HG03025 (cell line): Measurements from ENCODE around the gene ADARB1.

Source experiments
- ATAC-seq: cut with Tn5 transposase; IDR thresholded peaks from one replicate; pipeline ENCODE4 v1.9.1; 2021; ENCODE audit warnings: mild to moderate bottlenecking, moderate library complexity; ENCODE audit not compliant: unreplicated experiment, low FRiP score

ADARB1 gene

DNA sequence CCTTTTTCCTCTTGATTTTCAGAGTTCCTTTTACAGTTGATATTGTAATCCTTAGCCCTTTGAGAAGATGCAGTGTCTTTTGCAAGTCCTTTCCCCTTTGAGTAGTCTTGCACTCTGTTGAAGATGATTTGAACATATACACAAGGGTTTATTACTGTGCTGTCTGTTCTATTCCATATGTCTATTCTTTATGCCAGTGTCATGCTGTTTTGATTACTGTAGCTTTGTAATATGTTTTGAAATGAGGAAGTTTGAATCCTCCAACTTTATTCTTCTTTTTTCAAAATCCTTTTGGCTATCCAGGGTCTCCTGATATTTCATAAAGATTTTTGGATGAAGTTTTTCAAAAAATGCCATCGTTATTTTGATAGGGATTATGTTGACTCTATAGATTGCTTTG, 112.3 kb downstream of the ADARB1 start:
- no peak for ATAC-seq

DNA sequence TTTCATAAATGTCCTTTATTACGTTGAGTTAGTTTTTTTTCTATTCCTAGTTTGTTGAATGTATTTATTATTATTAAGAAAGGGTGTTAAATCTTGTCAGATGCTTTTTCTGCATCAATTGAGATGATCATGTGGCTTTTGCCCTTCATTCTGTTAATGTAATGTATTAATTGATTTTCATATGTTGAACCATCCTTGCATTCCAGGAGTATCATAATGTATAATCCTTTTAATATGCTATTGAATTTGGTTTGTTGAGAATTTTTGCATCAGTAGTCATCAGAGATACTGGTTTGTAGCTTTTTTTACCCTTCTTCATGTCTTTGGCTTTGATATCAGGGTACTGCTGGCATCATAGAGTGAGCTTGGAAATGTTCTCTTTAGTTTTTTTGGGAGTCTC, 113.3 kb downstream of the ADARB1 start:
- no peak for ATAC-seq

DNA sequence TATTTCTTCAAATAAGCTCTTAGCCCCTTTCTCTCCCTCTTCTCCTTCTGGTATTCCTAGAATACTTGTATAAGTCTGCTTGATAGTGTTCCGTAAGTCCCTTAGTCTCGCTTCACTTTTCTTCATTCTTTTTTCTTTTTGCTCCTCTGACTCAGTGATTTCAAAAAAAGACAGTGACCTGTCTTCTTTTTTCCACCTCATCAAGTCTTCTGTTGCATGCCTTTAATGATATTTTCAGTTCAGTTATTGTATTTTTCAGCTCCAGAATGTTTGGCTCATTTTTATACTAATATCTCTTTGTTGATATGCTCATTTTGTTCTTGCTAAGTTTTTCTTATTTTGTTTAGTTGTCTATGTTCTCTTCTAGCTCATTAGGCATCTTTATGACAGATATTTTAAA, 115.6 kb downstream of the ADARB1 start:
- ATAC-seq, result no peak

DNA sequence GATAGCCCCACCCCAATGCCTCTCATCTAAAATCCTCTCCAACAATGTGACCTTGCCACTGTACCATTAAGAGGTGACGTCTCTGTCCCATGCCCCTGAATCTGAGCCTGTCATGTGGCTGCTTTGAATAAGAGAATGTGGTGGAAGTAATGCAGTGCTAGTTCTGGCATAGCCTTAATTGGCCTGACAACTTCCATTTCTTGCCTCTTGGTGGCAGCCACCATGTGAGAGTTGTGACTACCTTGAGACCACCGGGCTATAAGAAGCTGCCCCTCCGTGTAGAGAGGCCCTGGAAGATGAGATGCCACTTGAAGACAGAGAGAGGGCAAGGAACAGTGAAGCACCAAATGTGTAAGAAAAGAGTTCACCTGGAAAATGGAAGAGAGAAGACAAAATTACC, 118.0 kb downstream of the ADARB1 start:
- no peak for ATAC-seq

DNA sequence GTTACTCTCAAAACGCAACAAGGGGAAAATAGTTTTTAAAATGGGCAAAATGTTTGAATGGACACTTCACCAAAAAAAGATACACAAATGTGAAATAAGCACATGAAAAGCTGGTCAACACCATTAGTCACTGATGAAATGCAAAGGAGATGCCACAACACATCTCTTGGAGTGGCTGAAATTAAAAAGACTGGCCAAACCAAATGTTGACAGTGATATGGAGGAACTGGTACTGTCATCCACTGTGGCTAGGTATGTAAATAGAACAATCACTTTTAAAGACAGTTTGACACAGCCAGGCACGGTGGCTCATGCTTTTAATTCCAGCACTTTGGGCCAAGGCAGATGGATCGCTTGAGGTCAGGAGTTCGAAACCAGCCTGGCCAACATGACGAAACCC, 122.2 kb downstream of the ADARB1 start:
- no peak for ATAC-seq

DNA sequence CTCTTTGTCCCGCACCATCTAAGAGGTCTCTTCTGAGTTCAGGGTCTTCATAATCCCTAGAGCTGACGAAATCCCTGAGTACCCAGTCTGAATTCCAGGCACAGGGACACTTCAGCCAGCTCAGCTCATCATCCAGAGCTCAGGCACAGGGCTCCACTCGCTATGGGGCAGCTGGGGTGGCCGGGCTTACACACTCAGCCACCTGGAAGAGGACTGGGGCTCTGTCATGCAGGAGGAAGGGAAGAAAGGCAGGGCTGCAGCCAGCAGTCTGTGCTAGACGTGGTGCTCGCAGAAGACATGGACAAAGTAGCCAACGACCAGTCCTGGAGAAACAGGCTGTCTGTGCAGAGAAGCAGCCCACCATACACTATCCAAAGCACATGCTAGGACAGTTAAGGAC, 124.8 kb downstream of the ADARB1 start:
- ATAC-seq, result no peak

DNA sequence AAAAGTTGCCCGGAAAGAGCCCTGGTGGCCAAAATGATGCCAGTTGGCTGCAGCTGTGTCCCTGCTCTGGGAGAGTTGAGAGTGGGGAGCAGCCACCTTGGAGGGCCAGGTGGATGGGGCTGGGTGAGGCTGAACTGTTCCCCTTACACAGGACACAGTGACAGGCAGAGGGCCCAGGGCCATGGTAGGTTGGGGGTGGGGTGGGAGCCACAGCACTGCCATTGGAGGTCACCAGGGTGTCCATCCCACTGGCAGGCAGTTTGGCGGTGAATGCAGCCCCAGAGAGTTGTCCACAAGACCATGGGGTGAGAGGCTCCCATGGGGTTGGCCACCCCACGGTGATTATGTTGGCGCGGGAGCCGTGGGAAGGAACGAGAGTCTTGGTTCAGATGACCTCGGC, 125.7 kb downstream of the ADARB1 start:
- ATAC-seq, result no peak

DNA sequence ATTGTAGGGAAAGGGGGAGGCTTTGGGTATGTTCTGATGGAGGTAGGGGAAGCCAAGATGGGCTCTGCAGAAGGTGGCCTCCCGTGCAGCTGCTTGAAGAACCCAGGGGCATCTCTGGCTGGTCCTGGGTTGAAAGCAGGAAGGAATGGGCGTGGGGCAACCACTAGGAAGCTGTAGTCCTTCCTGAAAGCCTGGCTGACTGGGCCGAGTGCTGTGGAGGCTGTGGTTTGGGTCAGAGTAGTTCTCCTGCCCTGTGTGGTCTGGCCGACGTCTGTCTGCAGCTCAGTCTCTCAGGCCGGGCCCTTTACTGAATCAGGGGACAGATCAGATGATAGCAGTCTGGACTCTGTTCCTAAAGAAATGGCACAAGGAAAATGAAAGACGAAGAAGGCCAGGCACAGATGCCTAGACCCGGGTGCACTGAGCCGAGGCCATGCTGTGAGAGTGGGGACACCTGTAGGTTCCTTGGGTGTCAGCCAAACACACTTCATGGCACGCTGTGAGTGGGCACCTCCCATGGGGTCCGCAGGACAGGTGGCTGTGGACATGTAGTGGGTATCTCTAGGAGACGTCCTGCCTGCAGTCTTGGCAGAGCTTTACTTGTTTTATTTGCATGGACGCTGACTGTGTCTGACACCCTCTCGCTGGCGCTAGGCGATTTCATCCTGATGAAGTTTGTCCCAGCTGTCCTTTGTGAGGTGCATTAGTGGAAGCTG, 126.4 kb downstream of the ADARB1 start:
- no peak for ATAC-seq

DNA sequence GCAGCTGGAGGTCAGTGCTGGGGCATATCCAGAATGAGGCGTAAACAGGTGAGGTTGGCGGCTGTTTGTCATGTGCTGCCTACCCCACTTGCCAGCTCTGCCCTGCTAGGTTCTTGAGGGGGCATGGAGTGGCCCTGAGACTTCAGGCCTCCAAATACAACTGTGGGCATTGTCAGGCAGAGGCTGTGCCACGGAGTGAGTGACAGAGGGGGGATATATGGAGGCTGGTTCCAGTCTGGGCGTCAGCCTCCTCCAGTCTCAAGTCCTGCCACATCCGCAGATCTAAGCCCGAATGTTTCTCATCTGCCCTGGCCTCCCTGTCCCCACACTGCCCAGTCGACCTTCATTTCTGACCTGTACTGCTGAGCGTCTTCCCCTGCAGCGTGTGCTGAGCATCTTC, 128.0 kb downstream of the ADARB1 start:
- ATAC-seq, result no peak

DNA sequence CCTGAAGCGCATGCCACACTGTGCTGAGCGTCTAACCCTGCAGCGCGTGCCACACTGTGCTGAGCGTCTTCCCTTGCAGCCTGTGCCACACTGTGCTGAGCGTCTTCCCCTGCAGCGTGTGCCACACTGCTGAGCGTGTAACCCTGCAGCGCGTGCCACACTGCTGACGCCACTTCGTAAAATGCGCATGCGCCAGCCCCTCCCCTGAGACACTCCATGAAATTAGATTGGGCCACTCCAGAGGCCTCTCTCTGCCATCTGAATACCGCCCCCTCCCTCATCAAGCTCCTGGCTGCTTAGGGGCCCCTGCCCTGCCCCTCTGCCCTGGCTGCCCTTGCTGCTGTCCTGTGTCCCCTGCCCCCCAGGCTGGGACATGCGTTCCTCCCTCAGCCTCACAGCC, 128.5 kb downstream of the ADARB1 start:
- no peak for ATAC-seq

DNA sequence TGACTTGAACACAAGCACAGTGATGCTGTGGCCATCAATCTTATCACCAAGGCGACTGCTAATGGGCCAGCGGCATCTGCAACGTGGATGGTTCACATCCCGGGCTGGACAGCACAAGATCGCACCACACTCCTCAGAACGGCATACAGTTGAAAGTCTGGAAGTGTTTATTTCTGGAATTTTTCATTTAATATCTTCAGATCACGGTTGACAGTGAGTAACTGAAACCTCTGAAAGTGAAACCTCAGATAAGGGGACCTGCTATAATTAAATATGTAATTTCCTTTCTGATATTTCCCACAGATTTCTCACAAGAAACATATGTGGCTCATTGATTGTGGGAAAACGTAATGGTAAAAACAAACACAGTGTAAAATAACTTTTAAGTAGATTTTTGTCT, 129.6 kb downstream of the ADARB1 start:
- no peak for ATAC-seq

DNA sequence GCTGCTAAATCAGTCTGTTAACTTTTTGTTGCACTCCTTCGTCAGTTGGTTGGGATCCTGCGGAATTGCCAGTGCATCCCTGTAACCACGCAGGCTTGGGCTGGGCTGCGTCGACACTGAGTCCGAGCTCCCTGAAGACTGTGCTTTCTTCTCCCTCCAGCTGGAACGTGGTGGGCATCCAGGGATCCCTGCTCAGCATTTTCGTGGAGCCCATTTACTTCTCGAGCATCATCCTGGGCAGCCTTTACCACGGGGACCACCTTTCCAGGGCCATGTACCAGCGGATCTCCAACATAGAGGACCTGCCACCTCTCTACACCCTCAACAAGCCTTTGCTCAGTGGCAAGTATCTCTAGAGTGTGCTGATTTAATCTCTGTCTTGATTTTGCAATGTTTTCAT, 130.0 kb downstream of the ADARB1 start:
- ATAC-seq, result no peak

DNA sequence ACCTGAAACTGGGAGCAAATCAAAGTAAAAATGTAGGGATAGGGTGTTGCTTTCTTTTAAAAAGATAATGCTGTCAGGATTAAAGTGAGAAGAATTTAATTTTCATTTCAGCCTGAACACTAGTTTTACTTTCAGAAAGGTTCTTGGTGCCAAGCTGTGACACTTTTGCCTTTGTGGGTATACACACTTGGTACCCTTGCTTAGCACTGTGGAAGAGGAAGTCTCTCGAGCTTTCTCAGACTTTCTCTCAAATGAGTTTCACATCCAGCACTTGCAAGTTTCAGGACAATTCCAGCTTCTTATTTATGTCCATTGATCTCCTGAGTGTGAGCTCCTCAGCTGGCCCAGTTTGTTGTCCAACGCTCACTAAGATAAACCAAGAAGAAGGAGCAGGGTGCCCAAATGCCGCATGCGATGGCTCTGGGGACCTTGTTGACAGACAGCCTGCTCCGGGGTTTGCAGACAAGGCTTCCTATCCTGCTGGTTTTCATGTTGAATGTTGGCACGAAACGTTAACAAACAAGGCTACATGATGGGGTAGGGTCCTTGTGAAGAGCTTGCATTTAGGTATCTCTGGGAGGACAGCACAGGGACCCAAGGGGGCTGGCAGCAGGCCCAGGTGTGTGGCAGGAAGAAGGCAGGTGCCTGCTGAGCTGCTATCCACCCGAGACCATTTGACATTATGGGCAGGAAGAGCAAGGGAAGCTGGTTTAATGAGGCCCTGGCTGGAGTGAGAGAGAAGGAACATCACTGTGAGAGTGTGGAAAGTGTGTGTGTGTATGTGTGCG, 133.7 kb downstream of the ADARB1 start:
- ATAC-seq, result no peak

DNA sequence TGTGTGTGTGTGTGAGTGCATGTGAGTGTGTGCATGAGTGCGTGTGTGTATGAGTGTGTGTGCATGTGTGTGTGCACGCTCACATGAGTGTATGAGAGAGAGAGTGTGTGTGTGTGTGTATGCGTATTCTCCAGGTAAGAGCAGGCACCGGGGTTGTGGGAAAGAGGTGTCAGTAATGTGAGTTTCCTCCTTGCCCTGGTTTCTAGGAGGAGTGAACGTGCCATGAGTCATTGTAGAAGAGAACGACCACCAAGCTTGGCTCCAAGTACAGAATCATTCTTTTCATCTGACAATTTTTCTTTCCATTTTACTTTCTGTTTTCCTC, 134.2 kb downstream of the ADARB1 start:
- ATAC-seq, result no peak

DNA sequence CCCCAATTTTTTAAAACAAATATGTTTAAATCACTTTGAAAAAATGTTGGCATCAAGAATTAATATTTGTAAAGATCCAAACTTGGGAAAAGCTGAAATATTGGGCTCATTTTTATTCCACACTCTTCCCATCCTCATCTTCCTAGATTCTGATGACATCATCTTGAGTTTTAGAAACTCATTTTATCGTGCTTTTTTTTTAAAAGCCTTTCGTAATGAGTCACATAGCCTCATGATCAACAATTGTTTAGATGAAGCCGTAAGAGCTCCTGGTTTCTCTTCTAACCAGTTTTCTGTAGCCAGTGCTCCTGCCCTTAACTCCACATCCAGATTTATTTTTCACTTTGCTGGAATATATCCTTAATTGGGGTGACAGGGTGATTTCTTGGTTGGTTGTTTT, 134.7 kb downstream of the ADARB1 start:
- no peak for ATAC-seq

DNA sequence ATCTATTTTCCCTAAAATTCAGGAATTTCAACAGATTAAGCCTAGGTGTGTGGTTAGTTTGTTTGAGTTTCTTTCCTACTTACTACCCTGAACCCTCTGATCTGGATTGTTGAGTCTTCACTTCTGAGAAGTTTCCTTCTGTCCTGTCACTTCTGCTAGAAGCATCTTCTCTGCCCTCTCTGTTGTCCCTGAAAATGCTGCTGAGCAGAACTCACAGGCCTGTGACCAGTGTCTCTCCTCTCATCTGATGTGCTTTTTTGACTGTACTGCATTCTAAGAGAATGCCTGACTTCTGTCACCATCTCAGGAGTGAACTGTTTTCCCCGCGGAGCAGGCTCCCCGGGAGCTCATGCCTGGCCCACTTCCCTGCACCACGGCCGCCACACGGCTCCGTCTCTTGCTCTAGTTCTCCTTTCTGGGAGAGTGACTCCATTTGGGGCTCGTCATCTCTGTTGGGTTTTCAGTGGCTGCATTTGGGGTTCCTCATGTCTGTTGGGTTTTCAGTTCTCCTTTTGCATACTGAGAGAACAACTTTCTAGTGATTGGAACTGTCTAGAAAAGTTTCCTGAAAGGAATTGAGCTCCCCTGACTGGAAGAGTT, 135.4 kb downstream of the ADARB1 start:
- ATAC-seq, result no peak

DNA sequence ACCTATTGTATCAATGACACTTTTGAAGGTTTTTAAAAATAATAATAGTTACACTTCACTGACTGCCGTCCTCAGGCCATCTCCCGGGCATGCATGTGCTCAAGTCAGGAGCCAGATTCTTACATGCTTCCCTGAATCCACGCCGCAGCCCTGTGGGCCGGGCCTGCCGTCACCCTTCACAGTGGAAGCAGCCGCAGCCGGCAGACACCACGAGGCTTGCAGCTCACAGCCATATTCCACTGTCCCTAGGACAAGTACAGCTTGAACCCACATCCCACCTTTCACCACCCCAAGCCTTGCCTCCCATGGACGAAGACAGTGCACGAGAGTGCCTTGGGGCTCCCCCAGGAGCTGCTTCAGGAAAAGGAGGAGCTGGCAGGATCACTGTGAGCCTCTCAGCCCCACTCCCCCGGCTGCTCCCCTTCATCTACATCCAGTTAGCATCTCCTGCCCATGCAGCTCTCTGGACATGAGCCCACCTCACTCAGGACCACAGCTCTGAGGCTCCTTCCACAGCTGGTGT, 136.1 kb downstream of the ADARB1 start:
- ATAC-seq, result no peak

DNA sequence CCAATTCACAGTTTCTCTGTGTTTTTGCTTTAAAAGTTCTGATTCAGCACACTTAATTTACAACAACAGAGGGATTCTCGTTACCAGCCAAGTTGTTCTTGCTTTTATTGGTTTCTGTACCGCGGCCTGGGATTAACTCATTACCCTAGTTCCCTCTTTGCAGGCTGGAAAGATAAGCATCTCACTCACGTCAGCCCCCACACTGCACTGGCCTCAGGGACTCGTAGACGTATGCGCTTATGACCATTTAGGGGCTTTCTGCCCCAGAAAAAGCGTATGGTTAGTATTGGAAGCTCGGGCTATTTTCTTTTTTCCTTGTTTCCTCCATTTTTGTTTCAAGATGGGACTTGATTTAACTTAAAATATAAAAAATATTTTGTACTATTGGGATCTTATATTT, 137.3 kb downstream of the ADARB1 start:
- ATAC-seq, result no peak

DNA sequence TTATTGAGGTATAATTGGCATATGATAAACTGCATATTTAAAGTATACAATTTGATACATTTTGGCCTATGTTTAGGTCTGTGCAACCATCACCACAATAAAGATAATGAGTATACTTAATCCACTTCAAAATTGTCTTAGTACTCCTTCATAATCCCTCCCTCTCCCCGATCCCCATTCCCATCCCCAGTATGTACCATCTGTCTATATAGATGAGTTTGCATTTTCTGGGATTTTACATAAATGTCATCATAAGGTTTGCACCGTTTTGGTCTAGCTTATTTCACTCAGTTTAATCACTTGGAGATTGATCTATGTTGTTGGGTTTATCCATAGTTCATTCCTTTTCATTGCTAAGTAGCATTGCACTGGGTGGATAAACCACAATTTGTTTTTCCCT, 139.0 kb downstream of the ADARB1 start:
- ATAC-seq, result no peak

DNA sequence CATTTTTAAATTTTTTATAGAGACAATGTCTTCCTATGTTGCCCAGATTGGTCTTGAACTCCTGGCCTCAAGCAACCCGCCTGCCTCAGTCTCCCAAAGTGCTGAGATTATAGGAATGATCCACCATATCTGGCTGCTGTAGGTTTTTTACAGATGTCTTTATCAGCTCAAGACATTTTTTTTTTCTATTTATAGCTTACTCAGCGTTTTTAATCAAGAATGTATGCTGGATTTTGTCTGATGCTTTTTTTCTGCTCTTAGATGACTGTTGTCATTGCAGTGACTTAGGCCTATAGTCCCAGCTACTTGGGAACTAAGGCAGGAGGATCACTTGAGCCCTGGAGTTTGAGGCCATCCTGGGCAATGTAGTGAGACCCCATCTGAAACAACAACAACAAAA, 140.8 kb downstream of the ADARB1 start:
- no peak for ATAC-seq

DNA sequence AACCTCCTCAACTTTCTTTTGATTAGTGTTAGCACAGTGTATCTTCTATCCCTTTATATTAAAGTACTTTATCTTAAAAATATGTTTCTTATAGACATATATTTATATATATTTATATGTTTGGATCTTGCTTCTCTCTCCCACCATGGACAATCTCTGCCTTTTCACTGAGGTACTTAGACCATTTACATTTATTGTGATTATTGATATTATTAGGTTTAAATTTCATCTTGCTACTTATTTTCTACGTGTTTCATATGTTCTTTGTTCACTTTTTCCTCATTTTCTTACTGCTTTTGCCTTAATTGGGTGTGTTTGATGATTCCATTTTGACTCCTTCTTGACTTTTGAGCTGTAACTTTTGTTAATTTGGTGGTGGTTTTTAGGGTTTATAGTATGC, 142.6 kb downstream of the ADARB1 start:
- no peak for ATAC-seq

DNA sequence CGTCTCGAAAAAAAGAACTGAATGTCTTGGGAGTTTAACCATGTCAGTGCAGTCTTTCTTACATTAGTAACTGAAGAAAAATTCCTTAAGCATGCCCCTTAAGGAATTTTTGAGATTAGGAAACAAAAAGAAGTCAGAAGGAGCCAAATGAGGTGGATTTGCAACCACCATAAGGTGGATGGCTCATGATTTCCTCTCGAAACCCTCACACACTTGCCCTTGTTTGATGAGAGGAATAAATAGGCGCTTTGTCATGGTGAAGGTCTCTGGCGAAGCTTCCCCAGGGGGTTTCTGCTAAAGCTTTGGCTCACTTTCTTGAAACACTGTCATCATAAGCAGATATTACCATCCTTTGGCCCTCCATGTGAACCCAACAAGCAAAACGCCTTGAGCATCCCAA, 145.1 kb downstream of the ADARB1 start:
- no peak for ATAC-seq
